ENCODE results near the gene IYD. TPM values are rescaled to one million over a fixed set of nuclear protein-coding genes. Genes with fewer than 3 reads are reported as not detected.

IYD gene, protein sequence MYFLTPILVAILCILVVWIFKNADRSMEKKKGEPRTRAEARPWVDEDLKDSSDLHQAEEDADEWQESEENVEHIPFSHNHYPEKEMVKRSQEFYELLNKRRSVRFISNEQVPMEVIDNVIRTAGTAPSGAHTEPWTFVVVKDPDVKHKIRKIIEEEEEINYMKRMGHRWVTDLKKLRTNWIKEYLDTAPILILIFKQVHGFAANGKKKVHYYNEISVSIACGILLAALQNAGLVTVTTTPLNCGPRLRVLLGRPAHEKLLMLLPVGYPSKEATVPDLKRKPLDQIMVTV
- 0.69 TPM for total RNA-seq

DNA sequence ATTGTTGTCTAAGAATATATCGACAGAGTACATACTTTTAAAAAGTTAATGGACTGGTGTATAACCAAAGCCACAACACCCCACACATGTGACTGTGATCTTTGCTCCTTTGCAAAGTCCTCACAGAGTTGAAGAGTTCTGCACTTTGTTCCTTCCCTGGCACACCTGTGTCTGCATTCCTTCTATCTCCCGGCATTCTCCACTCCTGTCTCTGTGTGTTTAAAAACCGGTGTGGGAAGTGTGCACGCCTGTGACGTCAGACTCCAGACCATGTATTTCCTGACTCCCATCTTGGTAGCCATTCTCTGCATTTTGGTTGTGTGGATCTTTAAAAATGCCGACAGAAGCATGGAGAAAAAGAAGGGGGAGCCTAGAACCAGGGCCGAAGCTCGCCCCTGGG, at the start of gene IYD:
Gene IYD (plus strand): TSS at position 251 of the 400 bp plus-strand sequence. CDS start 20 bp downstream, at position 271.

Small RNA genes within 50 kb of the gene (small RNA-seq; reads per million reads assigned to genes)
- 0.33 reads per million, percentile 29 among the genes with 10 or more reads in this experiment for gene RNU4-7P

Other genes with a start within 250 kb of the IYD start
- 35.5 TPM for gene PPP1R14C, start 226.0 kb upstream of the IYD start, total RNA-seq
- 13.8 TPM for gene PLEKHG1, start 230.9 kb downstream of the IYD start, total RNA-seq